Panc1 (cell line): ENCODE data around the gene DDAH1. TPM values are rescaled to one million over a fixed set of nuclear protein-coding genes. Genes with fewer than 3 reads are reported as not detected.

ENCODE experiments used
- ATAC-seq: fragments of 200-7000 bp; cut with Tn5 transposase; 2 replicates; pipeline ENCODE4 v1.9.1; 2020; ENCODE audit warnings: mild to moderate bottlenecking, moderate library complexity
- BruUV-seq: library from RNA; stranded (reverse); fragments of 400-500 nt; replicated peaks from 2 replicates; lab custom pipeline; 2021; lab: Mats Ljungman, UMichigan
- CTCF ChIA-PET: fragments of 300-600 bp; sonication (Branson Sonifier 250); formaldehyde crosslinking; loops from one replicate; lab custom pipeline; 2022; ENCODE audit warnings: antibody characterized with exemption; lab: Charles Lee
- POLR2A ChIA-PET: fragments of 300-600 bp; sonication (Branson Sonifier 250); formaldehyde crosslinking; loops from one replicate; lab custom pipeline; 2022; ENCODE audit warnings: antibody characterized with exemption; lab: Charles Lee
- DNase-seq: peaks from one replicate; pipeline ENCODE4 v3.0.0-alpha.2; 2010; ENCODE audit warnings: low read depth, low spot score
- H3K27ac ChIP-seq: 2 replicates; pipeline ENCODE4 v1.5.1; 2011; ENCODE audit warnings: mild to moderate bottlenecking, low read length, inconsistent platforms
- H3K27me3 ChIP-seq: fragments of 200-500 bp; sonication (Bioruptor generic); 2 replicates; pipeline ENCODE4 v1.6.0; 2014; ENCODE audit warnings: low read length, inconsistent platforms; ENCODE audit not compliant: control insufficient read depth, insufficient read depth
- H3K36me3 ChIP-seq: fragments of 200-500 bp; sonication (Bioruptor generic); 2 replicates; pipeline ENCODE4 v1.5.1; 2014; ENCODE audit warnings: inconsistent platforms, mild to moderate bottlenecking, low read length, moderate library complexity; ENCODE audit not compliant: control insufficient read depth, insufficient read depth
- H3K4me1 ChIP-seq: 2 replicates; pipeline ENCODE4 v1.5.1; 2011; ENCODE audit warnings: inconsistent platforms, mild to moderate bottlenecking, low read length, moderate library complexity; ENCODE audit not compliant: control insufficient read depth, insufficient read depth
- H3K4me3 ChIP-seq, 2 experiments: 2 replicates each; pipeline ENCODE4 v1.5.1; 2011 to 2012; ENCODE audit warnings: low read depth in 2 of 2, low read length in 2 of 2, mild to moderate bottlenecking in 2 of 2, inconsistent platforms in 1 of 2, moderate library complexity in 1 of 2
- H3K9me3 ChIP-seq: fragments of 200-500 bp; sonication (Bioruptor generic); 2 replicates; pipeline ENCODE4 v1.5.1; 2014; ENCODE audit warnings: low read depth, mild to moderate bottlenecking, inconsistent platforms, low read length, moderate library complexity; ENCODE audit not compliant: control insufficient read depth, insufficient read depth
- CTCF ChIP-seq: fragments of 450-650 bp; IDR thresholded peaks from 2 replicates; pipeline ENCODE4 v1.5.1; 2017; ENCODE audit warnings: mild to moderate bottlenecking
- POLR2AphosphoS5 ChIP-seq: IDR thresholded peaks from 2 replicates; pipeline ENCODE4 v1.6.1; 2012; ENCODE audit warnings: mild to moderate bottlenecking, low read depth, low read length, moderate library complexity
- REST ChIP-seq, 2 experiments: IDR thresholded peaks; 2 replicates each; pipeline ENCODE4 v1.6.1; 2011 to 2012; ENCODE audit warnings: low read depth in 2 of 2, control low read depth in 1 of 2, low read length in 1 of 2, mild to moderate bottlenecking in 1 of 2, moderate library complexity in 1 of 2; ENCODE audit not compliant: insufficient read depth in 1 of 2
- SIN3A ChIP-seq: IDR thresholded peaks from 2 replicates; pipeline ENCODE4 v1.6.1; 2012; ENCODE audit warnings: low read depth, mild to moderate bottlenecking, low read length, moderate library complexity, borderline replicate concordance; ENCODE audit not compliant: insufficient read depth
- TCF7L2 ChIP-seq: IDR thresholded peaks from 2 replicates; pipeline ENCODE4 v1.6.1; 2011; ENCODE audit warnings: mild to moderate bottlenecking, low read depth, low read length, inconsistent platforms
- in situ Hi-C: cut with HindIII; loops from 2 replicates; pipeline ENCODE4 v1.10.0; 2016; ENCODE audit warnings: low sequenced_read_pairs, low pct_unique_long_range_greater_than_20kb
- intact Hi-C: fragments of 100-400 bp; cut with micrococcal nuclease; formaldehyde crosslinking; loops from one replicate; pipeline ENCODE4 v1.10.0; 2022; ENCODE audit not compliant: unreplicated experiment
- total RNA-seq: library from RNA; stranded (reverse); gene quantifications from one replicate; pipeline ENCODE4 v1.2.1, GENCODE V29; 2021; ENCODE audit not compliant: unreplicated experiment

DDAH1 gene
- total RNA-seq, 1 experiment from 2014 or later: 85.4 TPM

GRCh38 chr1:85433096-85433495 lies 31.9 kb downstream of the DDAH1 start:
- Histone ChIP-seq H3K4me3 (no peak overlapping the region), H3K36me3 (no peaks in the 10 kb centered on the region), H3K9me3 (no peaks in the 10 kb centered on the region), H3K27ac (no peak overlapping the region), H3K27me3 (no peaks in the 10 kb centered on the region), H3K4me1 (0 out of 2 replicates have a peak, but pooled peaks cover 5% of the 10 kb centered on the region)
- no peak for DNase-seq
- POLR2A ChIA-PET: no interaction called here
- CTCF ChIA-PET: no interaction called here
- BruUV-seq: no TSS peak
- no peak for ATAC-seq
- in situ Hi-C loops (no loop called here), intact Hi-C loops (no loop called here)
- TF ChIP-seq REST (IDR thresholded peaks at IDR 0.05; ENCODE audit: insufficient read depth in 1 of 2, low read depth in 2 of 2, low read length in 1 of 2) (no peak), SIN3A (no peak), CTCF (no peak), TCF7L2 (no peak), POLR2AphosphoS5 (no peak)

- intact Hi-C loops (no loop called here), in situ Hi-C loops (no loop called here)
- ChIA-PET CTCF (no interaction called here), POLR2A (no interaction called here)
- TF ChIP-seq POLR2AphosphoS5 (no peak), SIN3A (no peak), CTCF (no peak)
- no TSS peak for BruUV-seq
- Histone ChIP-seq H3K36me3 (no peaks in the 10 kb centered on the region), H3K9me3 (no peaks in the 10 kb centered on the region), H3K27me3 (no peaks in the 10 kb centered on the region), H3K4me3 (no peak overlapping the region), H3K27ac (no peak overlapping the region), H3K4me1 (peaks cover 20% of the 10 kb centered on the region)
- no peak for DNase-seq
- ATAC-seq: no peak
These were observed 36.4 kb downstream of the DDAH1 start for GRCh38 chr1:85428471-85429089.
